ENCODE results near the gene VCP. TPM values are rescaled to one million over a fixed set of nuclear protein-coding genes. Genes with fewer than 3 reads are reported as not detected.
A peak's percentile ranks its signal among the peaks of the same experiment; 100 is the strongest.

The VCP gene
- polyA plus RNA-seq, 6 donors from 2014 or later, result 111 to 159 (median 135) TPM

GRCh38 chr9:35070823-35071813 is 1.3 kb downstream of the VCP start:
- H3K36me3 Mint-ChIP-seq, result peaks cover 12 to 15% of the 10 kb centered on the region in 2 donors
- H3K9me3 Mint-ChIP-seq, result peaks cover 0 to 2% (median 0%) of the 10 kb centered on the region in 7 donors
- peak overlapping the region; percentile 87 to 98 (median 94) for H3K4me3 Mint-ChIP-seq
- H3K27ac Mint-ChIP-seq, result peak overlapping the region; percentile 88 to 98 (median 95)
- ATAC-seq (ENCODE audit: low read depth in 2 of 2), result no peak
- H3K4me1 Mint-ChIP-seq, result peaks cover 31 to 55% (median 55%) of the 10 kb centered on the region in 3 donors
- peak; percentile 47 for DNase-seq
- H3K27me3 Mint-ChIP-seq, result no peaks in the 10 kb centered on the region

DNA sequence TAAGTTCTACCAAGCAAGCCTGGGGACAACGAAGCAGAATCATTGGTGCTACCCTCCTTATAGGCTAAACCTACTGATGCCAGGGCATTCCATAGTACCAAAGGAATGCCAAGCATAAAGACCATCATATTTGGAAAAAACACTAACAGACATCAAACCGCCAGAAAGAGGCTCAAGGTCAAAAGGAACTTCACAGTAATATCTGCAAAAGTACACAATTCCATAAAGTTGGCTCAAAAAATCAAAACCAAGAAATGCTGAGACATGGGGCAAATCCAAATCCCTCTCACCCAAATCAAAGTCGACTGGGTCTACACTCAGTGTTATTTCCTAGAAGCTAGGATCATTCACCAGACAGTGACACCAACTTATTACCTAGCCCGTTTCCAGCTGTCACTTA is 3.4 kb downstream of the VCP start:
- Mint-ChIP-seq H3K36me3 (peaks cover 12 to 15% of the 10 kb centered on the region in 2 donors), H3K4me3 (peak overlapping the region in 7 of 8 donors; percentile 42 to 98 (median 68)), H3K27me3 (no peaks in the 10 kb centered on the region), H3K4me1 (peaks cover 31 to 55% (median 50%) of the 10 kb centered on the region in 3 donors), H3K27ac (peak overlapping the region in 2 of 6 donors; percentile 36 to 50), H3K9me3 (peaks cover 0 to 2% (median 0%) of the 10 kb centered on the region in 7 donors)
- DNase-seq (no peak), ATAC-seq (ENCODE audit: low read depth in 2 of 2) (no peak)

GRCh38 chr9:35067056-35067455 is 5.4 kb downstream of the VCP start:
- H3K4me1 Mint-ChIP-seq, result peaks cover 25 to 47% (median 43%) of the 10 kb centered on the region in 3 donors
- no peaks in the 10 kb centered on the region for H3K9me3 Mint-ChIP-seq
- peak overlapping the region in 1 of 6 donors; percentile 61 for H3K27ac Mint-ChIP-seq
- ATAC-seq (ENCODE audit: low read depth in 2 of 2) (no peak), DNase-seq (no peak)
- peaks cover 30 to 33% of the 10 kb centered on the region in 2 donors for H3K36me3 Mint-ChIP-seq
- H3K4me3 Mint-ChIP-seq, result peak overlapping the region in 1 of 8 donors; percentile 10
- no peaks in the 10 kb centered on the region for H3K27me3 Mint-ChIP-seq

GRCh38 chr9:35060548-35061207 is 11.7 kb downstream of the VCP start:
- Mint-ChIP-seq H3K4me3 (no peak overlapping the region), H3K4me1 (peaks cover 0 to 10% (median 3%) of the 10 kb centered on the region in 3 donors), H3K36me3 (peaks cover 43 to 45% of the 10 kb centered on the region in 2 donors), H3K9me3 (no peaks in the 10 kb centered on the region), H3K27ac (peak overlapping the region in 4 of 6 donors; percentile 26 to 88 (median 66)), H3K27me3 (no peaks in the 10 kb centered on the region)
- ATAC-seq (ENCODE audit: low read depth in 2 of 2), result no peak
- no peak for DNase-seq

DNA sequence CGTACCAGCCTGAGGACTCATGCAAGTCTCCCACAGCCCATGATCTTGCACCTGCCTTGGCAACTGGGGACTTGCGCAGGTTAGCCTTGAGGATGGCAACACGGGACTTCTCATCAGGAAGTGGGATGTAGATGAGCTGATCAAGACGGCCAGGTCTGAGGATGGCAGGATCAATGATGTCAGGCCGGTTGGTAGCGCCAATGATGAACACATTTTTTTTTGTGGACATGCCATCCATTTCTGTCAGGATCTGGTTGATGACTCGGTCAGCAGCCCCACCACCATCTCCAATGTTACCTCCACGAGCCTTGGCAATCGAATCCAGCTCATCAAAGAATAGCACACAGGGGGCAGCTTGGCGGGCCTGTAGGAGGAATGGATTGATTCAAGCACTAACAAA is 13.0 kb downstream of the VCP start:
- Mint-ChIP-seq H3K36me3 (peaks cover 47 to 48% of the 10 kb centered on the region in 2 donors), H3K4me3 (no peak overlapping the region), H3K9me3 (no peaks in the 10 kb centered on the region), H3K27me3 (no peaks in the 10 kb centered on the region), H3K27ac (no peak overlapping the region), H3K4me1 (peaks cover 0 to 10% (median 3%) of the 10 kb centered on the region in 3 donors)
- ATAC-seq (ENCODE audit: low read depth in 2 of 2) (no peak), DNase-seq (no peak)

DNA sequence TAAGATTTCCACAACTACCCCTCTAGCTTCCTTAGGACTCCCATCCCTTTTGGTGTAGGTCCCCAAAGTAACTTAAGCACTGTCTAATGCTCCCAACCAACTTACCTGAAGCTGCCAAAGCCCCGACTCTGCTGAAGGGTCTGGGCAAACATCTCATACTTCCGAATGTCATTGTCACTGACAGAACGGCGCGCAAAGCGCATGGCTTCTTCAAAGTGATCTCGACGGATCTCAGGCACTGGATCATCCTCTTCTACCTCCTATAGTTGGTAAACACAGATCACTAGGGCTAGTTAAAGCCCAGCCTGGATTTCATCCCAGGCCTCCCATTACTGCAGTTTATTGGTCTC is 15.2 kb downstream of the VCP start:
- no peak for DNase-seq
- Mint-ChIP-seq H3K36me3 (peaks cover 34 to 38% of the 10 kb centered on the region in 2 donors), H3K27ac (no peak overlapping the region), H3K9me3 (no peaks in the 10 kb centered on the region), H3K4me1 (peaks cover 3 to 10% (median 3%) of the 10 kb centered on the region in 3 donors), H3K27me3 (no peaks in the 10 kb centered on the region), H3K4me3 (no peak overlapping the region)
- ATAC-seq (ENCODE audit: low read depth in 2 of 2), result no peak

- no peak for DNase-seq
- Mint-ChIP-seq H3K27me3 (no peaks in the 10 kb centered on the region), H3K27ac (no peak overlapping the region), H3K4me3 (no peak overlapping the region), H3K36me3 (peaks cover 31 to 36% of the 10 kb centered on the region in 2 donors), H3K4me1 (peaks cover 3 to 10% (median 3%) of the 10 kb centered on the region in 3 donors), H3K9me3 (no peaks in the 10 kb centered on the region)
- no peak for ATAC-seq (ENCODE audit: low read depth in 2 of 2)
Observed at GRCh38 chr9:35056571-35057270, 15.7 kb downstream of the VCP start.

GRCh38 chr9:35054871-35055644 is 17.4 kb downstream of the VCP start:
- no peak for ATAC-seq (ENCODE audit: low read depth in 2 of 2)
- H3K27ac Mint-ChIP-seq, result peak overlapping the region in 1 of 6 donors; percentile 2
- H3K36me3 Mint-ChIP-seq, result peaks cover 21 to 36% of the 10 kb centered on the region in 2 donors
- DNase-seq, result no peak
- peaks cover 9 to 17% (median 10%) of the 10 kb centered on the region in 3 donors for H3K4me1 Mint-ChIP-seq
- H3K27me3 Mint-ChIP-seq, result no peaks in the 10 kb centered on the region
- no peaks in the 10 kb centered on the region for H3K9me3 Mint-ChIP-seq
- no peak overlapping the region for H3K4me3 Mint-ChIP-seq

- DNase-seq (no peak), ATAC-seq (ENCODE audit: low read depth in 2 of 2) (no peak)
- H3K27ac Mint-ChIP-seq, result peak overlapping the region in 3 of 6 donors; percentile 1 to 16 (median 2)
- H3K4me3 Mint-ChIP-seq, result no peak overlapping the region
- H3K36me3 Mint-ChIP-seq, result peaks cover 17 to 32% of the 10 kb centered on the region in 2 donors
- peaks cover 8 to 14% (median 9%) of the 10 kb centered on the region in 3 donors for H3K4me1 Mint-ChIP-seq
- no peaks in the 10 kb centered on the region for H3K27me3 Mint-ChIP-seq
- H3K9me3 Mint-ChIP-seq, result no peaks in the 10 kb centered on the region
Observed at GRCh38 chr9:35054185-35054835, 18.1 kb downstream of the VCP start.

GRCh38 chr9:35051069-35051967 is 21.1 kb downstream of the VCP start:
- peak; percentile 79 to 81 for ATAC-seq (ENCODE audit: low read depth in 2 of 2)
- DNase-seq, result peak; percentile 37

DNA sequence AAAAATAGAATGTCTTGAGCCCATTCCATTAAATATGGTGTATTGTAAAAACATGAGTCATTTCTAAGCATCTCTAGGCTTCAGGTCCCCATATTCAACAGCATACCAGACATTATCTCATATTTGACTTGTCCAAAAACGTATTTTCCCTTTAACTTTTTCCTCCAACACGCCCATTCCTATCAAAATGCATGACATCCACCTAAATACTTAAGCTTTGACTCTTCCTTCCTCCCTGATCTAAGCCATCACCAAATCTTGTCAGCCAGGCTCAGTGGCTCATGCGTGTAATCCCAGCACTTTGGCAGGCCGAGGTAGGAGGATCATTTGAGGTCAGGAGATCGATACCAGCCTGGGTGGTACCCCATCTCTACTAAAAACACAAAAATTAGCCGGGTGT is 23.9 kb downstream of the VCP start:
- no peaks in the 10 kb centered on the region for H3K27me3 Mint-ChIP-seq
- ATAC-seq (ENCODE audit: low read depth in 2 of 2) (no peak), DNase-seq (no peak)
- H3K4me3 Mint-ChIP-seq, result no peak overlapping the region
- no peaks in the 10 kb centered on the region for H3K9me3 Mint-ChIP-seq
- peak overlapping the region in 1 of 6 donors; percentile 82 for H3K27ac Mint-ChIP-seq
- peaks cover 4 to 27% of the 10 kb centered on the region in 2 donors for H3K36me3 Mint-ChIP-seq
- H3K4me1 Mint-ChIP-seq, result peaks cover 8 to 18% (median 9%) of the 10 kb centered on the region in 3 donors

More at GRCh38 chr9:35051069-35051967, 21.1 kb downstream of the VCP start:
- Mint-ChIP-seq H3K9me3 (no peaks in the 10 kb centered on the region), H3K27me3 (no peaks in the 10 kb centered on the region), H3K27ac (peak overlapping the region in 3 of 6 donors; percentile 2 to 88 (median 27)), H3K36me3 (peaks cover 9 to 25% of the 10 kb centered on the region in 2 donors), H3K4me3 (no peak overlapping the region), H3K4me1 (peaks cover 8 to 12% (median 9%) of the 10 kb centered on the region in 3 donors)

All from naive B cell (primary cell).